Esophagus squamous epithelium (tissue), 5 donors: ENCODE results near the gene TBL1X. TPM values are rescaled to one million over a fixed set of nuclear protein-coding genes. Genes with fewer than 3 reads are reported as not detected.

Experiments used
- DNase-seq: peaks from one replicate; lab custom pipeline; 2025; lab: John Stamatoyannopoulos, UW
- H3K27ac ChIP-seq, 4 donors: fragments of 200-600 bp; sonication (generic); one replicate each; pipeline ENCODE4 v1.5.1; 2016 to 2019; ENCODE audit warnings: mild to moderate bottlenecking in 1 of 4
- H3K27me3 ChIP-seq, 4 donors: fragments of 200-600 bp; sonication (generic); 1 replicate in 3 of 4; 2 replicates in 1 of 4; pipeline versions ENCODE4 v1.5.1 to v1.6.0; 2017 to 2021; ENCODE audit warnings: antibody characterized with exemption in 1 of 4
- H3K36me3 ChIP-seq, 3 donors: fragments of 200-600 bp; sonication (generic); one replicate each; pipeline ENCODE4 v1.5.1; 2016 to 2019
- H3K4me1 ChIP-seq, 3 donors: fragments of 200-600 bp; sonication (generic); one replicate each; pipeline ENCODE4 v1.5.1; 2017 to 2019
- H3K4me3 ChIP-seq, 4 donors: fragments of 200-600 bp; sonication (generic); 1 replicate in 3 of 4; 2 replicates in 1 of 4; pipeline ENCODE4 v1.5.1; 2016 to 2019; ENCODE audit warnings: mild to moderate bottlenecking in 2 of 4, moderate library complexity in 1 of 4
- H3K9me3 ChIP-seq, 3 donors: fragments of 200-600 bp; sonication (generic); one replicate each; pipeline ENCODE4 v1.5.1; 2016 to 2019
- CTCF ChIP-seq, 6 experiments: fragments of 450-650 bp in 4 of 6; fragments of 200-600 bp in 2 of 6; sonication (generic) in 2 of 6; IDR thresholded peaks; one replicate each; pipeline ENCODE4 v1.5.1; 2016 to 2019; ENCODE audit warnings: antibody characterized with exemption in 6 of 6, mild to moderate bottlenecking in 4 of 6, moderate library complexity in 4 of 6
- POLR2A ChIP-seq, 4 donors: fragments of 450-650 bp; IDR thresholded peaks; one replicate each; pipeline ENCODE4 v1.6.1; 2017; ENCODE audit warnings: antibody characterized with exemption in 4 of 4, mild to moderate bottlenecking in 4 of 4, moderate library complexity in 3 of 4
- WGBS, 2 donors: methylation state at CpG; one replicate each; pipeline ENCODE4 v1.1.5; 2018; 5-methylcytosine and 5-hydroxymethylcytosine counted together
- intact Hi-C: fragments of 100-400 bp; cut with DNase I; formaldehyde crosslinking; loops from one replicate; pipeline ENCODE4 v1.15.0; 2022
- total RNA-seq, 4 donors: library from RNA; depleted of rRNA; stranded (reverse); fragments of >200 nt; gene quantifications; one replicate each; pipeline ENCODE4 v1.1.0, GENCODE V29; 2016
- donor health status: DM: yes; HTN: yes; CAD: no.

Gene TBL1X
- total RNA-seq, 4 donors from 2014 or later: 17.5 to 24.2 (median 21.8) TPM

GRCh38 chrX:9578083-9578779 lies 113.4 kb downstream of the TBL1X start:
- 80 to 86% methylated on average over 17 to 19 of the region's 20 CpGs for WGBS, 2 donors
- TF ChIP-seq CTCF (IDR thresholded peaks at IDR 0.05): no peak
- Histone ChIP-seq H3K4me3 (no peak overlapping the region), H3K27ac (no peak overlapping the region), H3K9me3 (no peaks in the 10 kb centered on the region), H3K4me1 (no peaks in the 10 kb centered on the region), H3K27me3 (no peaks in the 10 kb centered on the region), H3K36me3 (no peaks in the 10 kb centered on the region)
- DNase-seq: no peak
- intact Hi-C loops: no loop called here

GRCh38 chrX:9581771-9582385 lies 117.0 kb downstream of the TBL1X start:
- H3K27ac ChIP-seq: no peak overlapping the region
- no peaks in the 10 kb centered on the region for H3K4me1 ChIP-seq
- no peak for DNase-seq
- TF ChIP-seq POLR2A (IDR thresholded peaks at IDR 0.05): no peak
- TF ChIP-seq CTCF (IDR thresholded peaks at IDR 0.05): no peak
- no peaks in the 10 kb centered on the region for H3K27me3 ChIP-seq
- no peaks in the 10 kb centered on the region for H3K36me3 ChIP-seq
- 71 to 82% methylated on average over 2 to 8 of the region's 8 CpGs for WGBS, 2 donors
- intact Hi-C loops: no loop called here
- no peaks in the 10 kb centered on the region for H3K9me3 ChIP-seq
- H3K4me3 ChIP-seq: no peak overlapping the region

GRCh38 chrX:9582956-9583355 lies 118.1 kb downstream of the TBL1X start:
- intact Hi-C loops: no loop called here
- no peaks in the 10 kb centered on the region for H3K9me3 ChIP-seq
- no peak overlapping the region for H3K27ac ChIP-seq
- TF ChIP-seq POLR2A (IDR thresholded peaks at IDR 0.05) (no peak), CTCF (IDR thresholded peaks at IDR 0.05) (no peak)
- 70 to 83% methylated on average over 3 of the region's 3 CpGs for WGBS, 2 donors
- DNase-seq: no peak
- H3K4me1 ChIP-seq: no peaks in the 10 kb centered on the region
- H3K27me3 ChIP-seq: no peaks in the 10 kb centered on the region
- H3K4me3 ChIP-seq: no peak overlapping the region
- H3K36me3 ChIP-seq: no peaks in the 10 kb centered on the region

GRCh38 chrX:9586992-9587392 lies 122.1 kb downstream of the TBL1X start:
- DNase-seq: no peak
- WGBS, 2 donors: 63 to 84% methylated on average over 2 to 8 of the region's 14 CpGs
- H3K27ac ChIP-seq: no peak overlapping the region
- no peaks in the 10 kb centered on the region for H3K4me1 ChIP-seq
- H3K36me3 ChIP-seq: no peaks in the 10 kb centered on the region
- no peak overlapping the region for H3K4me3 ChIP-seq
- no peaks in the 10 kb centered on the region for H3K9me3 ChIP-seq
- H3K27me3 ChIP-seq: no peaks in the 10 kb centered on the region
- intact Hi-C loops: no loop called here
- TF ChIP-seq POLR2A (IDR thresholded peaks at IDR 0.05) (no peak), CTCF (IDR thresholded peaks at IDR 0.05) (no peak)

- no peak for TF ChIP-seq POLR2A (IDR thresholded peaks at IDR 0.05)
- TF ChIP-seq CTCF (IDR thresholded peaks at IDR 0.05): no peak
- intact Hi-C loops: no loop called here
Observed at GRCh38 chrX:9587642-9588041, 122.8 kb downstream of the TBL1X start.

More at GRCh38 chrX:9587642-9588041, 122.8 kb downstream of the TBL1X start:
- 46 to 74% methylated on average over 6 to 8 of the region's 9 CpGs for WGBS, 2 donors
- Histone ChIP-seq H3K36me3 (no peaks in the 10 kb centered on the region), H3K4me3 (no peak overlapping the region), H3K27ac (no peak overlapping the region), H3K27me3 (no peaks in the 10 kb centered on the region), H3K4me1 (no peaks in the 10 kb centered on the region), H3K9me3 (no peaks in the 10 kb centered on the region)
- no peak for DNase-seq
